Endodermal cell (in vitro differentiated cells): ENCODE data around the gene CFAP70. TPM values are rescaled to one million over a fixed set of nuclear protein-coding genes. Genes with fewer than 3 reads are reported as not detected.
"Not testable (repeated sequence)": the region's sequence is repeated elsewhere in the genome, so short reads cannot be mapped to it uniquely, and the experiment has no call there.

ENCODE experiments used
- DNase-seq: peaks from one replicate; pipeline ENCODE4 v3.0.0-alpha.2; 2017
- H3K27ac ChIP-seq: 2 replicates; pipeline ENCODE4 v1.5.1; 2013; ENCODE audit warnings: mild to moderate bottlenecking, low read depth, low read length, moderate library complexity
- H3K27me3 ChIP-seq: 2 replicates; pipeline ENCODE4 v1.6.1; 2013; ENCODE audit warnings: mild to moderate bottlenecking, low read length, moderate library complexity; ENCODE audit not compliant: insufficient read depth, control insufficient read depth, poor library complexity, severe bottlenecking
- H3K36me3 ChIP-seq: 2 replicates; pipeline ENCODE4 v1.7.0; 2013; ENCODE audit warnings: mild to moderate bottlenecking, low read length, moderate library complexity; ENCODE audit not compliant: control insufficient read depth, insufficient read depth
- H3K4me1 ChIP-seq: one replicate; pipeline ENCODE4 v1.7.0; 2013; ENCODE audit warnings: low read length; ENCODE audit not compliant: control insufficient read depth, insufficient read depth
- H3K4me3 ChIP-seq: 2 replicates; pipeline ENCODE4 v1.5.1; 2013; ENCODE audit warnings: mild to moderate bottlenecking, low read length, moderate library complexity
- H3K9ac ChIP-seq: 2 replicates; pipeline ENCODE4 v1.6.1; 2013; ENCODE audit warnings: mild to moderate bottlenecking, low read length, moderate library complexity; ENCODE audit not compliant: poor library complexity, severe bottlenecking; ENCODE audit errors: extremely low read depth
- H3K9me3 ChIP-seq: 2 replicates; pipeline ENCODE4 v1.6.1; 2013; ENCODE audit warnings: mild to moderate bottlenecking, low read length, moderate library complexity; ENCODE audit not compliant: control insufficient read depth
- H3K27ac Mint-ChIP-seq: 2 replicates; pipeline ENCODE4 v1.8.0; 2020; ENCODE audit warnings: mixed read lengths
- H3K27me3 Mint-ChIP-seq: 2 replicates; pipeline ENCODE4 v1.8.0; 2021; ENCODE audit warnings: mild to moderate bottlenecking, mixed read lengths; ENCODE audit not compliant: insufficient read depth
- H3K36me3 Mint-ChIP-seq: 2 replicates; pipeline ENCODE4 v1.8.0; 2020; ENCODE audit warnings: low read depth, mixed read lengths
- H3K4me1 Mint-ChIP-seq: 2 replicates; pipeline ENCODE4 v1.8.0; 2020; ENCODE audit warnings: mixed read lengths
- H3K4me3 Mint-ChIP-seq: 2 replicates; pipeline ENCODE4 v1.8.0; 2020; ENCODE audit warnings: mild to moderate bottlenecking, moderate library complexity, mixed read lengths
- H3K9me3 Mint-ChIP-seq: 2 replicates; pipeline ENCODE4 v1.8.0; 2020; ENCODE audit warnings: mild to moderate bottlenecking, mixed read lengths
- CTCF ChIP-seq: fragments of 200-600 bp; sonication (generic); conservative IDR thresholded peaks from 2 replicates; pipeline ENCODE4 v1.5.0; 2021; ENCODE audit warnings: antibody characterized with exemption, mild to moderate bottlenecking
- WGBS, 2 experiments: methylation state at CpG; one replicate each; pipeline versions ENCODE4 v1.1.5 to v1.1.7; 2013; ENCODE audit warnings: missing lambda C conversion rate in 2 of 2, mixed read lengths in 1 of 2; ENCODE audit not compliant: insufficient coverage in 1 of 2, insufficient read length in 1 of 2; 5-methylcytosine and 5-hydroxymethylcytosine counted together
- total RNA-seq, 2 donors: library from RNA; stranded (reverse); fragmentation: NEBNext Ultra II Directional in 1 of 2; extraction: Animal tissue kit (Norgen Biotek cat#: 25700) in 1 of 2; gene quantifications; 2 replicates in 1 of 2; 3 replicates in 1 of 2; pipeline ENCODE4 v1.2.1, GENCODE V29; 2021

CFAP70 gene
- total RNA-seq, 2 donors from 2014 or later, result 0.58 to 0.77 TPM

GRCh38 chr10:73401636-73402035 is 43.0 kb upstream of the CFAP70 start:
- no peaks in the 10 kb centered on the region for H3K27me3 ChIP-seq

GRCh38 chr10:73399063-73399462 is 40.4 kb upstream of the CFAP70 start:
- WGBS, 2 experiments, result 95% methylated on average over 4 of the region's 4 CpGs; no CpG with 5 or more reads in 1 of the 2 experiments
- Mint-ChIP-seq H3K27me3 (no peaks in the 10 kb centered on the region), H3K4me3 (no peak overlapping the region), H3K9me3 (peaks cover 5% of the 10 kb centered on the region), H3K27ac (no peak overlapping the region), H3K4me1 (no peaks in the 10 kb centered on the region), H3K36me3 (peaks cover 46% of the 10 kb centered on the region)
- Histone ChIP-seq H3K36me3 (peaks cover 56% of the 10 kb centered on the region), H3K9me3 (peaks cover 19% of the 10 kb centered on the region), H3K9ac (no peak overlapping the region), H3K27ac (no peak overlapping the region), H3K4me1 (no peaks in the 10 kb centered on the region), H3K27me3 (no peaks in the 10 kb centered on the region), H3K4me3 (no peak overlapping the region)
- TF ChIP-seq CTCF, result no peak
- DNase-seq, result no peak

More at GRCh38 chr10:73401636-73402035, 43.0 kb upstream of the CFAP70 start:
- Mint-ChIP-seq H3K27me3 (no peaks in the 10 kb centered on the region), H3K4me1 (peaks cover 6% of the 10 kb centered on the region), H3K36me3 (peaks cover 29% of the 10 kb centered on the region), H3K27ac (no peak overlapping the region), H3K9me3 (peaks cover 3% of the 10 kb centered on the region), H3K4me3 (no peak overlapping the region)
- TF ChIP-seq CTCF, result no peak
- Histone ChIP-seq H3K27ac (no peak overlapping the region), H3K4me1 (no peaks in the 10 kb centered on the region), H3K4me3 (no peak overlapping the region), H3K9ac (no peak overlapping the region), H3K36me3 (peaks cover 34% of the 10 kb centered on the region), H3K9me3 (peaks cover 9% of the 10 kb centered on the region)
- no peak for DNase-seq
- WGBS, 2 experiments, result 95 to 97% methylated on average over 6 of the region's 6 CpGs

- H3K4me1 ChIP-seq, result no peaks in the 10 kb centered on the region
- peak; percentile 68 for DNase-seq
- H3K9ac ChIP-seq, result no peak overlapping the region
- Mint-ChIP-seq H3K4me1 (no peaks in the 10 kb centered on the region), H3K27me3 (no peaks in the 10 kb centered on the region), H3K4me3 (no peak overlapping the region), H3K36me3 (peaks cover 53% of the 10 kb centered on the region), H3K9me3 (peaks cover 9% of the 10 kb centered on the region), H3K27ac (no peak overlapping the region)
- H3K27ac ChIP-seq, result no peak overlapping the region
- peaks cover 52% of the 10 kb centered on the region for H3K36me3 ChIP-seq
- TF ChIP-seq CTCF, result peak; percentile 61
- H3K9me3 ChIP-seq, result peaks cover 19% of the 10 kb centered on the region
- 90 to 92% methylated on average over 2 to 6 of the region's 6 CpGs for WGBS, 2 experiments
- H3K27me3 ChIP-seq, result no peaks in the 10 kb centered on the region
- H3K4me3 ChIP-seq, result no peak overlapping the region
These were observed 39.4 kb upstream of the CFAP70 start for GRCh38 chr10:73398024-73398423.

- not testable (repeated sequence) for H3K9me3 Mint-ChIP-seq, H3K4me3 Mint-ChIP-seq, H3K9me3 ChIP-seq, H3K27me3 ChIP-seq, H3K27me3 Mint-ChIP-seq, H3K4me1 ChIP-seq, H3K27ac ChIP-seq, H3K4me1 Mint-ChIP-seq, H3K9ac ChIP-seq, H3K4me3 ChIP-seq, DNase-seq, H3K27ac Mint-ChIP-seq
- WGBS, 2 experiments, result 99 to 100% methylated on average over 2 to 3 of the region's 4 CpGs
- peaks cover 68% of the 10 kb centered on the region for H3K36me3 Mint-ChIP-seq
- peaks cover 71% of the 10 kb centered on the region for H3K36me3 ChIP-seq
These were observed 35.7 kb upstream of the CFAP70 start for GRCh38 chr10:73394325-73394724.
